Neutrophil (primary cell): ENCODE measurements around the gene PRSS50.

Source experiments
- H3K27ac ChIP-seq: fragments of 200-600 bp; sonication (generic); 2 replicates; pipeline ENCODE4 v1.5.1; 2016; ENCODE audit warnings: mild to moderate bottlenecking, moderate library complexity
- H3K27me3 ChIP-seq: fragments of 200-600 bp; sonication (generic); 2 replicates; pipeline ENCODE4 v1.6.0; 2016; ENCODE audit warnings: mild to moderate bottlenecking
- H3K36me3 ChIP-seq: fragments of 200-600 bp; sonication (generic); 2 replicates; pipeline ENCODE4 v1.5.1; 2017
- H3K4me1 ChIP-seq, 2 experiments: fragments of 200-600 bp in 1 of 2; sonication (generic) in 1 of 2; 1 replicate in 1 of 2; 2 replicates in 1 of 2; pipeline versions ENCODE4 v1.5.1 to v1.6.1; 2013 to 2016; ENCODE audit warnings: low read depth in 1 of 2, low read length in 1 of 2, mild to moderate bottlenecking in 1 of 2, moderate library complexity in 1 of 2; ENCODE audit not compliant: control insufficient read depth in 1 of 2, insufficient read depth in 1 of 2
- H3K4me3 ChIP-seq, 2 experiments: fragments of 200-600 bp in 1 of 2; sonication (generic) in 1 of 2; 1 replicate in 1 of 2; 2 replicates in 1 of 2; pipeline ENCODE4 v1.5.1; 2013 to 2016; ENCODE audit warnings: low read depth in 1 of 2, low read length in 1 of 2, mild to moderate bottlenecking in 1 of 2, moderate library complexity in 1 of 2
- H3K9me3 ChIP-seq: fragments of 200-600 bp; sonication (generic); 2 replicates; pipeline ENCODE4 v1.5.1; 2016
- TF ChIP-seq, protein P1 (sequence below): fragments of 200-600 bp; sonication (generic); IDR thresholded peaks from 2 replicates; pipeline ENCODE4 v1.5.1; 2016; ENCODE audit warnings: antibody characterized with exemption

The PRSS50 gene

GRCh38 chr3:46716461-46717441, 918 bp downstream of the PRSS50 start:
- no peak overlapping the region for H3K27ac ChIP-seq
- no peaks in the 10 kb centered on the region for H3K9me3 ChIP-seq
- H3K36me3 ChIP-seq: no peaks in the 10 kb centered on the region
- no peaks in the 10 kb centered on the region for H3K4me1 ChIP-seq
- TF ChIP-seq, protein P1, sequence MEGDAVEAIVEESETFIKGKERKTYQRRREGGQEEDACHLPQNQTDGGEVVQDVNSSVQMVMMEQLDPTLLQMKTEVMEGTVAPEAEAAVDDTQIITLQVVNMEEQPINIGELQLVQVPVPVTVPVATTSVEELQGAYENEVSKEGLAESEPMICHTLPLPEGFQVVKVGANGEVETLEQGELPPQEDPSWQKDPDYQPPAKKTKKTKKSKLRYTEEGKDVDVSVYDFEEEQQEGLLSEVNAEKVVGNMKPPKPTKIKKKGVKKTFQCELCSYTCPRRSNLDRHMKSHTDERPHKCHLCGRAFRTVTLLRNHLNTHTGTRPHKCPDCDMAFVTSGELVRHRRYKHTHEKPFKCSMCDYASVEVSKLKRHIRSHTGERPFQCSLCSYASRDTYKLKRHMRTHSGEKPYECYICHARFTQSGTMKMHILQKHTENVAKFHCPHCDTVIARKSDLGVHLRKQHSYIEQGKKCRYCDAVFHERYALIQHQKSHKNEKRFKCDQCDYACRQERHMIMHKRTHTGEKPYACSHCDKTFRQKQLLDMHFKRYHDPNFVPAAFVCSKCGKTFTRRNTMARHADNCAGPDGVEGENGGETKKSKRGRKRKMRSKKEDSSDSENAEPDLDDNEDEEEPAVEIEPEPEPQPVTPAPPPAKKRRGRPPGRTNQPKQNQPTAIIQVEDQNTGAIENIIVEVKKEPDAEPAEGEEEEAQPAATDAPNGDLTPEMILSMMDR: no peak
- no peak overlapping the region for H3K4me3 ChIP-seq
- peaks cover 21% of the 10 kb centered on the region for H3K27me3 ChIP-seq

GRCh38 chr3:46715507-46716175, 2.0 kb downstream of the PRSS50 start:
- TF ChIP-seq, protein P1: no peak
- Histone ChIP-seq H3K27ac (no peak overlapping the region), H3K9me3 (no peaks in the 10 kb centered on the region), H3K27me3 (peaks cover 21% of the 10 kb centered on the region), H3K36me3 (no peaks in the 10 kb centered on the region), H3K4me3 (no peak overlapping the region), H3K4me1 (no peaks in the 10 kb centered on the region)

- no peak overlapping the region for H3K27ac ChIP-seq
- H3K4me1 ChIP-seq: no peaks in the 10 kb centered on the region
- no peaks in the 10 kb centered on the region for H3K9me3 ChIP-seq
- no peaks in the 10 kb centered on the region for H3K36me3 ChIP-seq
- TF ChIP-seq, protein P1: no peak
- H3K4me3 ChIP-seq: no peak overlapping the region
- H3K27me3 ChIP-seq: peaks cover 21% of the 10 kb centered on the region
Measured at GRCh38 chr3:46714728-46715506, 2.8 kb downstream of the PRSS50 start.

- Histone ChIP-seq H3K9me3 (no peaks in the 10 kb centered on the region), H3K27me3 (peaks cover 14% of the 10 kb centered on the region), H3K4me1 (no peaks in the 10 kb centered on the region), H3K36me3 (no peaks in the 10 kb centered on the region), H3K27ac (no peak overlapping the region), H3K4me3 (no peak overlapping the region)
- TF ChIP-seq, protein P1: no peak
Measured at GRCh38 chr3:46713898-46714552, 3.6 kb downstream of the PRSS50 start.
